ENCODE measurements around the gene EBF4.

The EBF4 gene

DNA sequence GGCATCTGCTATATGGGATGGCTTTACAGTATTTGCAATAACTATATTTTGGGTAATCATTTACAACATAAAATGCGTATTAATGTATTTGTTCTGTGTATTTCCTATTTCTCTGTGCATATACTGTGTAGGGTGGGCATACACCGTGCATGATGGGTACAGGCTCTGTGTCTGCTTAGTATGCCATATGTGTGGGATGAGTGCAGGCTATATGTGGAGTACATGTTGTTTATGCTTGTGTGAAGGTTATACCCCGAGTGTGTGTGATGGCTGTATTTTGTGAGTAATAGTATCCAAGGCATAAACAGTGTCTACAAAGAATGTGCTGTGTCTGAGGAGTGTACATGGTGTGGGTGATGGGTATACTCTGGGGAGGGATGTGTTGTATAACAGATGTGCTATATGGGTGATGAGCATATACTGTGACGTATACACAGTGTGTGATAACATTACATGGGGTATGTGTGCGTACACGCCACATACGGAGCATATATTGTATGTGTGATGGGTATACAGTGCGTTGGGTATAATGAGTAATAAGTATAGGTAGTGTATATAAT, 55.2 kb downstream of the EBF4 start:
- Mint-ChIP-seq H3K9me3 (no peaks in the 10 kb centered on the region), H3K4me3 (no peak overlapping the region), H3K27me3 (peaks cover 62% of the 10 kb centered on the region), H3K27ac (no peak overlapping the region), H3K36me3 (ENCODE audit: low read depth) (no peaks in the 10 kb centered on the region), H3K4me1 (ENCODE audit: low read depth) (peaks cover 29% of the 10 kb centered on the region)
- intact Hi-C loops (cut with micrococcal nuclease): no loop called here

GRCh38 chr20:2748551-2749342, 56.2 kb downstream of the EBF4 start:
- no peaks in the 10 kb centered on the region for H3K9me3 Mint-ChIP-seq
- H3K27me3 Mint-ChIP-seq: peaks cover 63% of the 10 kb centered on the region
- no peak overlapping the region for H3K27ac Mint-ChIP-seq
- H3K36me3 Mint-ChIP-seq (ENCODE audit: low read depth): no peaks in the 10 kb centered on the region
- intact Hi-C loops (cut with micrococcal nuclease): no loop called here
- no peak overlapping the region for H3K4me3 Mint-ChIP-seq
- peaks cover 32% of the 10 kb centered on the region for H3K4me1 Mint-ChIP-seq (ENCODE audit: low read depth)

DNA sequence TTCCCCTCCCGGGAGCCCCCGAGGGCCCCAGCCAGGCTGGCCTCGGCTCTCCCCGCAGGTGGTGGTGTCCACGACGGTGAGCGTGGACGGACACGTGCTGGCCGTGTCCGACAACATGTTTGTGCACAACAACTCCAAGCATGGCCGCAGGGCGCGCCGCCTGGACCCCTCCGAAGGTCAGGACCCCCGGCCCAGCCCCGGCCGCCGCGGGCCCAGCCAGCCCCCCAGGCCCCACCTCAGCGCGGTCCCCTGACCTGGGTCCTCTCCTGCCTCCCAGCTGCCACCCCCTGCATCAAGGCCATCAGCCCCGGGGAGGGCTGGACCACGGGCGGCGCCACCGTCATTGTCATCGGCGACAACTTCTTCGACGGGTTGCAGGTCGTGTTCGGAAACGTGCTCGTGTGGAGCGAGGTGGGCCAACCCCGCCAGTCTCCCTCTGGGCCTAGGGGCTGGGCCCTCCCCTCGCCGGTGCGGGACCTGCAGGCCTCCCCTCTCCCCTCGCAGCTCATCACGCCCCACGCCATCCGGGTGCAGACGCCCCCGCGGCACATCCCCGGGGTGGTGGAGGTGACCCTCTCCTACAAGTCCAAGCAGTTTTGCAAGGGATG, 56.9 kb downstream of the EBF4 start:
- Mint-ChIP-seq H3K27ac (no peak overlapping the region), H3K9me3 (no peaks in the 10 kb centered on the region), H3K36me3 (ENCODE audit: low read depth) (no peaks in the 10 kb centered on the region), H3K27me3 (peaks cover 67% of the 10 kb centered on the region), H3K4me1 (ENCODE audit: low read depth) (peaks cover 36% of the 10 kb centered on the region), H3K4me3 (no peak overlapping the region)
- intact Hi-C loops (cut with micrococcal nuclease): no loop called here

- Mint-ChIP-seq H3K27me3 (peaks cover 70% of the 10 kb centered on the region), H3K27ac (peak overlapping the region; percentile 47), H3K9me3 (no peaks in the 10 kb centered on the region), H3K4me3 (peak overlapping the region; percentile 65), H3K36me3 (ENCODE audit: low read depth) (no peaks in the 10 kb centered on the region), H3K4me1 (ENCODE audit: low read depth) (peaks cover 42% of the 10 kb centered on the region)
- intact Hi-C loops (cut with micrococcal nuclease): no loop called here
Observed at GRCh38 chr20:2749951-2750490, 57.4 kb downstream of the EBF4 start.

GRCh38 chr20:2750491-2751251, 58.1 kb downstream of the EBF4 start:
- peak overlapping the region; percentile 47 for H3K27ac Mint-ChIP-seq
- H3K4me1 Mint-ChIP-seq (ENCODE audit: low read depth): peaks cover 45% of the 10 kb centered on the region
- peak overlapping the region; percentile 65 for H3K4me3 Mint-ChIP-seq
- peaks cover 72% of the 10 kb centered on the region for H3K27me3 Mint-ChIP-seq
- H3K36me3 Mint-ChIP-seq (ENCODE audit: low read depth): no peaks in the 10 kb centered on the region
- no peaks in the 10 kb centered on the region for H3K9me3 Mint-ChIP-seq
- intact Hi-C loops (cut with micrococcal nuclease): no loop called here

DNA sequence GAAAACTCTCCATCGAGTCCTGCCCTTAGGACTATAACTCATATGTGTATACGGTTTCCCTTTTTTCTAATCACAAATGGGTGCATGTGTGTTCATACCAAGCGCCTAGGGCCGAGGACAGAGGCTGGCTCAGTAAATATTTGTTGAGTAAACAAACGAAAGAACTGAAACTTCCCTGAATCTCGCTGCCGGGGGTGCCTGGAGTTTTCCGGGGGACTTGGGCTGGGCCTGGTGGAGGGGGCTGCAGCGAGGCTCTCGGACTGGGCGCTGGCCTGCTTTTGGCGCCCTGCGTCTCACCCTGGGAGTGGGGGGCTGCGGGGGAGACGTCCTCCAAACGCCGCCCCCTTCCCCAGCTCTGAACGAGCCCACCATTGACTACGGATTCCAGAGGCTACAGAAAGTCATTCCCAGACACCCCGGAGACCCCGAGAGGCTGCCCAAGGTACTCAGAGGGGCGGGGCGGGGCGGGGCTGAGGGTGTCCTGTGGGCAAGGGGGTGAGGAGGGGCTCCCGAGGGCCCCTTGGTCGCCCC, 58.8 kb downstream of the EBF4 start:
- Mint-ChIP-seq H3K27me3 (peaks cover 77% of the 10 kb centered on the region), H3K9me3 (no peaks in the 10 kb centered on the region), H3K4me3 (peak overlapping the region; percentile 65), H3K4me1 (ENCODE audit: low read depth) (peaks cover 51% of the 10 kb centered on the region), H3K36me3 (ENCODE audit: low read depth) (no peaks in the 10 kb centered on the region), H3K27ac (peak overlapping the region; percentile 47)
- intact Hi-C loops (cut with micrococcal nuclease): no loop called here

- peaks cover 54% of the 10 kb centered on the region for H3K4me1 Mint-ChIP-seq (ENCODE audit: low read depth)
- H3K27me3 Mint-ChIP-seq: peaks cover 81% of the 10 kb centered on the region
- peak overlapping the region; percentile 81 for H3K4me3 Mint-ChIP-seq
- H3K36me3 Mint-ChIP-seq (ENCODE audit: low read depth): no peaks in the 10 kb centered on the region
- intact Hi-C loops (cut with micrococcal nuclease): no loop called here
- peak overlapping the region; percentile 67 for H3K27ac Mint-ChIP-seq
- no peaks in the 10 kb centered on the region for H3K9me3 Mint-ChIP-seq
Observed at GRCh38 chr20:2751878-2752566, 59.4 kb downstream of the EBF4 start.

GRCh38 chr20:2752567-2753460, 60.2 kb downstream of the EBF4 start:
- H3K36me3 Mint-ChIP-seq (ENCODE audit: low read depth): no peaks in the 10 kb centered on the region
- H3K4me3 Mint-ChIP-seq: peak overlapping the region; percentile 81
- H3K4me1 Mint-ChIP-seq (ENCODE audit: low read depth): peaks cover 54% of the 10 kb centered on the region
- H3K9me3 Mint-ChIP-seq: no peaks in the 10 kb centered on the region
- intact Hi-C loops (cut with micrococcal nuclease): no loop called here
- peaks cover 80% of the 10 kb centered on the region for H3K27me3 Mint-ChIP-seq
- H3K27ac Mint-ChIP-seq: peak overlapping the region; percentile 67

DNA sequence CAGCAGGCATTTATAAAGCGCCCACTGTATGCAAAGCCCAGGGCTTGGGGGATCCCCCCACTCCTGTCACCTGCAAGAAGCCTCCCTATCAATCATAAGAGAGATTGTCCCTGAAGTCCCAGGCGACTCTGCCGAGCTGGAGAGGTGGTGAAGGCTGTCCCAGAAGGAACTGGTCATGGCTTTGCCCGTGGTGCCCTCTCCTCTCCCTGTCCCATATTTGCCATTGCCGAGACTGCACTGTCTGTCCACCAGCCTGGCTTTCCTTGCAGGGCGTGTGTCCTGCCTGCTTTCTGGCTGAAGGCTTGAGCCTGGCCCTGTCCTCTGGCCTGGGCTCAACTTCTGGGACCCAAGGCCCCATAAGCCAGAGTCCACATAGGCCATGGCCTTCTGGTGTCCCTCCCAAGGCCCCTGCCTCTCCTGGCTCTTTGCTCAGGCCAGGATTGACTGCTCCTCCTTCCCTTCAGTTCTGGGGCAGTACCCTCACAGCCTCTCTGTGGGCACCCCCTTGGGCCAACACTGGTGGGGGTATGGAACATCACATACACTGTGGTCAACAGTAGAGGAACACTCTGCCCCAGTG, 61.0 kb downstream of the EBF4 start:
- Mint-ChIP-seq H3K36me3 (ENCODE audit: low read depth) (no peaks in the 10 kb centered on the region), H3K27ac (no peak overlapping the region), H3K4me3 (no peak overlapping the region), H3K9me3 (no peaks in the 10 kb centered on the region), H3K4me1 (ENCODE audit: low read depth) (peaks cover 54% of the 10 kb centered on the region), H3K27me3 (peaks cover 73% of the 10 kb centered on the region)
- intact Hi-C loops (cut with micrococcal nuclease): no loop called here

DNA sequence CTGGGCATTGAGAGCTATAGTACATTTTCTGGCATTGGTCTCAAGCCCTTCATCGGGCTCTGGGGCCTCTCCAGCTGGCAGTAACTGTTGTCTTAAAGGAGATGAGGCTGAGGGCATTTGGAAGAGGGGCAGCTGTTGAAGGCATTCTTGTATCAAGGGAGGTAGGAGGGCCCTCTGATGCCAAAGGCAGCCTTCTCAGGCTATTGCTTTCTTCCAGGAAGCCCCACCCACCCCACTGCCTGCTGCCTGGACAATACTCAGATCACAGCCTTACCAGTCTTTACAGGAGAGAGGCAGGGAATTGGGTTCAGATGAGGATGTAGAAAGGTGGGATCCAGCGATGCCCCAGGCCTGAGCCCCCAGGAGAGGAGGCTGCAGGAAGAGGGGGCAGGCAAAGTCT, 61.8 kb downstream of the EBF4 start:
- Mint-ChIP-seq H3K9me3 (no peaks in the 10 kb centered on the region), H3K36me3 (ENCODE audit: low read depth) (no peaks in the 10 kb centered on the region), H3K27me3 (peaks cover 64% of the 10 kb centered on the region), H3K4me3 (no peak overlapping the region), H3K27ac (no peak overlapping the region), H3K4me1 (ENCODE audit: low read depth) (peaks cover 54% of the 10 kb centered on the region)
- intact Hi-C loops (cut with micrococcal nuclease): no loop called here

DNA sequence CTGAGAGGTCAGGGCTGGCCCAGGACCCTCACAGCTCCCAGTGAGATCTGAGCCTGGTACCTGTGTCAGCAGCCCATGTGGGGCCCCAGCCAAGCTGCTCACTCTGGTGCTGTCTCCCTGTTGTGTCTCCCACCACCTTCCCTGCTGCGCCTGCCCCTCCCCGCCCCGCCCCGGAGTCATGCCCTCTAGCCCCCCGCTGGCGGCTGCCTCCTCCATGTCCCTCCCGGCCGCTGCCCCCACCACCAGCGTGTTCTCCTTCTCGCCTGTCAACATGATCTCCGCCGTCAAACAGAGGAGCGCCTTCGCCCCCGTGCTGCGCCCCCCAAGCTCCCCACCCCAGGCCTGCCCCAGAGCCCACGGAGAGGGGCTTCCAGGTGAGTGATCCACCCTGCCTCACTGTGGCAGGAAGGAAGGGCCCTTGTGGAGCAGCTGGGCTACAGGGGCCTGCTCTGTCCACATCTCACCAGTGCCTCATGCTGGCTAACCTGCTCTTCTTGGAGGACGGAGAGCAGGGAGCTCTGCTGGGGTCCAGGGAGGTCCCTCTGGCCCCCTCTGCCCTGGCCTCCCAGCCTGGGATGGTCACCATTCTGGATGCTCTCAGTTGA, 63.0 kb downstream of the EBF4 start:
- Mint-ChIP-seq H3K36me3 (ENCODE audit: low read depth) (no peaks in the 10 kb centered on the region), H3K4me1 (ENCODE audit: low read depth) (peaks cover 46% of the 10 kb centered on the region), H3K9me3 (no peaks in the 10 kb centered on the region), H3K27ac (no peak overlapping the region), H3K4me3 (no peak overlapping the region), H3K27me3 (peaks cover 57% of the 10 kb centered on the region)
- intact Hi-C loops (cut with micrococcal nuclease): loop anchor here (5.0 kb wide), 1 partner anchor 97 kb away; no protein-coding TSS in a partner anchor

All from dendritic cell treated with granulocyte-macrophage colony-stimulating factor and Interleukin-4, amounts not matched to agents 40 ng/mL and 50 ng/mL, for 4 days (primary cell).